ENCODE data around the gene ARF3. TPM values are rescaled to one million over a fixed set of nuclear protein-coding genes. Genes with fewer than 3 reads are reported as not detected.

Gene ARF3
- total RNA-seq, 2 experiments from 2014 or later: 58.3 to 67.6 TPM

DNA sequence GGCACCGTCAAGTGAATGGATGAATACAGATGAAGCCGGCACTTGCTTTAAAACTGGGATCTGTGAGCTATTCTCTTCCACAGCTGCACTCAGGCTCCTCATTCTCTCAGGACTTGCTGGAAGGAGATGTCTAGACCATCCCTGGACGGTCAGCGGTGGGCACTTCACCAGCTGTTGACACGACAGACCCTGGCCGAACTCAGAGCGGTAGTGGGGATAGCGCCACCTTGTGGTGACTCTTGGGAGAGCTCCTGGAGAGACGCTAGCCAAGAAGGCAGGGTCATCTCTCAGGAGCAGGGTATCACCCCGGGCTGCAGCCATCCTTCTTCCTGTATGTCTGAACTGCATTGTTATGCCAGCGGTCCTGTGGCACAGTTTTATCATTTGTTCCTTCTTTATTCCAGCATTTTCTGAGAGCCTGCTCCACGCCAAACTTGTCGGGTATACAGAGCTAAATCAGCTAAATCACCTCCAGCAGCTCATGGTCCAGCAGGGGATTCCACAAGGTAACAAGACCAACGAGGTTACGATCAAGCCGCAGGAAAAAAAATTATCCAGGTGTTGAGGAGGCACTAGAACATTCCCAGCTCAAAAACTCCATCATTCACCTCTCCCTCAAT, 30.9 kb upstream of the ARF3 start:
- Mint-ChIP-seq H3K4me3 (no peak overlapping the region), H3K27me3 (peaks cover 29% of the 10 kb centered on the region), H3K4me1 (ENCODE audit: low read depth) (no peaks in the 10 kb centered on the region), H3K9me3 (no peaks in the 10 kb centered on the region), H3K27ac (no peak overlapping the region), H3K36me3 (ENCODE audit: low read depth) (no peaks in the 10 kb centered on the region)
- DNase-seq: peak; percentile 87
- peak; percentile 89 for ATAC-seq
- POLR2A ChIA-PET: interaction anchor here (0.7 to 1.9 kb wide), 6 partner anchors 9 to 140 kb away, joined by 3 to 7 read pairs (median 4); partner anchors contain the start of gene PRKAG1
- CTCF ChIA-PET: interaction anchor here (0.6 to 51.8 kb wide), 55 partner anchors 9 to 880 kb away, joined by 3 to 896 read pairs (median 7); partner anchors contain the start of genes ARF3, DDN, DDX23 and FKBP11
- intact Hi-C loops (cut with micrococcal nuclease): no loop called here
- TF ChIP-seq, protein P1, sequence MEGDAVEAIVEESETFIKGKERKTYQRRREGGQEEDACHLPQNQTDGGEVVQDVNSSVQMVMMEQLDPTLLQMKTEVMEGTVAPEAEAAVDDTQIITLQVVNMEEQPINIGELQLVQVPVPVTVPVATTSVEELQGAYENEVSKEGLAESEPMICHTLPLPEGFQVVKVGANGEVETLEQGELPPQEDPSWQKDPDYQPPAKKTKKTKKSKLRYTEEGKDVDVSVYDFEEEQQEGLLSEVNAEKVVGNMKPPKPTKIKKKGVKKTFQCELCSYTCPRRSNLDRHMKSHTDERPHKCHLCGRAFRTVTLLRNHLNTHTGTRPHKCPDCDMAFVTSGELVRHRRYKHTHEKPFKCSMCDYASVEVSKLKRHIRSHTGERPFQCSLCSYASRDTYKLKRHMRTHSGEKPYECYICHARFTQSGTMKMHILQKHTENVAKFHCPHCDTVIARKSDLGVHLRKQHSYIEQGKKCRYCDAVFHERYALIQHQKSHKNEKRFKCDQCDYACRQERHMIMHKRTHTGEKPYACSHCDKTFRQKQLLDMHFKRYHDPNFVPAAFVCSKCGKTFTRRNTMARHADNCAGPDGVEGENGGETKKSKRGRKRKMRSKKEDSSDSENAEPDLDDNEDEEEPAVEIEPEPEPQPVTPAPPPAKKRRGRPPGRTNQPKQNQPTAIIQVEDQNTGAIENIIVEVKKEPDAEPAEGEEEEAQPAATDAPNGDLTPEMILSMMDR (IDR thresholded peaks at IDR 0.05): peak; percentile 96

GRCh38 chr12:48986720-48987291, 29.5 kb upstream of the ARF3 start:
- no peak overlapping the region for H3K27ac Mint-ChIP-seq
- TF ChIP-seq, protein P1 (IDR thresholded peaks at IDR 0.05): no peak
- H3K27me3 Mint-ChIP-seq: peaks cover 37% of the 10 kb centered on the region
- no peak overlapping the region for H3K4me3 Mint-ChIP-seq
- intact Hi-C loops (cut with micrococcal nuclease): no loop called here
- ChIA-PET POLR2A (interaction anchor here (0.7 to 1.9 kb wide), 2 partner anchors 9 to 134 kb away, joined by 3 to 4 read pairs; no protein-coding TSS in a partner anchor), CTCF (interaction anchor here (1.2 to 51.8 kb wide), 9 partner anchors 10 to 134 kb away, joined by 3 to 896 read pairs (median 22); partner anchors contain the start of genes ARF3, DDN, DDX23 and FKBP11)
- no peak for DNase-seq
- H3K4me1 Mint-ChIP-seq (ENCODE audit: low read depth): peaks cover 6% of the 10 kb centered on the region
- H3K36me3 Mint-ChIP-seq (ENCODE audit: low read depth): no peaks in the 10 kb centered on the region
- no peaks in the 10 kb centered on the region for H3K9me3 Mint-ChIP-seq
- no peak for ATAC-seq

DNA sequence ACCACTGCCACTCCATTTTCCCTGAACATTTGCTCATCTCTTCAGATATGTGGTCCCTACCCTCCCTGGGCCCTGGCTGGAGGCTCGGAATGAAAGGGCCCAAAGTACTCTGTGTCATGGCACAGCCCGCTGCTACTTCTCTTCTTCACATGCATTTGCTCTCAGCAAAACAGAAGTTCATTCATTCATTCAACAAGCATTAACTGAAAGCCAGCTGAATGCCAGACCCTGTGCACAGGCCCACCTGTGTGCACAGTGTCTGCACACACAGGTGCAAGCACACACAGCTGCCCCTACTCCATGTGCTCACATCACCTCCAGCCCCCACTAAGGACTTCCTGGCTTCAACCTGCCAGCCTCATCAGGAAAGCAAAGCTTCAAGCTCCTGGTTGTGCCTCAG, 28.6 kb upstream of the ARF3 start:
- H3K27me3 Mint-ChIP-seq: peaks cover 45% of the 10 kb centered on the region

GRCh38 chr12:48985475-48985897, 28.2 kb upstream of the ARF3 start:
- DNase-seq (no peak), ATAC-seq (no peak)
- Mint-ChIP-seq H3K27me3 (peaks cover 45% of the 10 kb centered on the region), H3K4me3 (no peak overlapping the region), H3K36me3 (ENCODE audit: low read depth) (no peaks in the 10 kb centered on the region), H3K4me1 (ENCODE audit: low read depth) (peaks cover 16% of the 10 kb centered on the region), H3K27ac (no peak overlapping the region), H3K9me3 (no peaks in the 10 kb centered on the region)
- ChIA-PET CTCF (interaction anchor here (1.2 to 51.8 kb wide), 4 partner anchors 11 to 103 kb away, joined by 3 to 896 read pairs (median 10); partner anchors contain the start of gene DDN), POLR2A (interaction anchor here (0.6 to 0.8 kb wide), 2 partner anchors 47 to 324 kb away, joined by 3 read pairs; no protein-coding TSS in a partner anchor)
- intact Hi-C loops (cut with micrococcal nuclease): no loop called here
- TF ChIP-seq, protein P1 (IDR thresholded peaks at IDR 0.05): no peak

More for the DNA sequence above, 28.6 kb upstream of the ARF3 start:
- Mint-ChIP-seq H3K4me1 (ENCODE audit: low read depth) (peaks cover 12% of the 10 kb centered on the region), H3K27ac (no peak overlapping the region), H3K9me3 (no peaks in the 10 kb centered on the region), H3K36me3 (ENCODE audit: low read depth) (no peaks in the 10 kb centered on the region), H3K4me3 (no peak overlapping the region)
- TF ChIP-seq, protein P1 (IDR thresholded peaks at IDR 0.05): no peak
- CTCF ChIA-PET: interaction anchor here (1.2 to 51.8 kb wide), 5 partner anchors 11 to 102 kb away, joined by 3 to 896 read pairs (median 37); partner anchors contain the start of genes ARF3, DDN, WNT1 and WNT10B
- DNase-seq: no peak
- intact Hi-C loops (cut with micrococcal nuclease): no loop called here
- POLR2A ChIA-PET: interaction anchor here (0.7 to 0.8 kb wide), 2 partner anchors 47 to 134 kb away, joined by 3 read pairs; no protein-coding TSS in a partner anchor
- ATAC-seq: no peak

All from activated CD8-positive, alpha-beta T cell treated with anti-CD3 and anti-CD28 coated beads for 36 hours (primary cell).